Sciatic nerve (tissue), 2 donors: ENCODE data around the gene CACNG1. TPM values are rescaled to one million over a fixed set of nuclear protein-coding genes. Genes with fewer than 3 reads are reported as not detected.
"Not testable (repeated sequence)": the region's sequence is repeated elsewhere in the genome, so short reads cannot be mapped to it uniquely, and the experiment has no call there.

Experiments used
- ATAC-seq: fragments of 200-7000 bp; cut with Tn5 transposase; one replicate; pipeline ENCODE4 v1.9.1; 2020; ENCODE audit warnings: mild to moderate bottlenecking, moderate library complexity
- DNase-seq: peaks from one replicate; pipeline ENCODE4 v3.0.0-alpha.2; 2020; ENCODE audit warnings: low spot score
- intact Hi-C: fragments of 100-400 bp; cut with DNase I; formaldehyde crosslinking; loops from one replicate; pipeline ENCODE4 v1.14.2; 2022
- total RNA-seq: library from RNA; stranded (reverse); fragmentation: NEBNext Ultra II Directional; extraction: Animal tissue kit (Norgen Biotek cat#: 25700); gene quantifications from one replicate; pipeline ENCODE4 v1.2.1, GENCODE V29; 2021
- donor health status: DM: no; HTN: no; CAD: no.
- donor health status: DM: no; HTN: no; CAD: no.

Gene CACNG1
- total RNA-seq, 1 donor from 2014 or later = not detected

GRCh38 chr17:67098006-67098405 lies 53.7 kb downstream of the CACNG1 start:
- ATAC-seq (no peak), DNase-seq (no peak)
- intact Hi-C loops = no loop called here

DNA sequence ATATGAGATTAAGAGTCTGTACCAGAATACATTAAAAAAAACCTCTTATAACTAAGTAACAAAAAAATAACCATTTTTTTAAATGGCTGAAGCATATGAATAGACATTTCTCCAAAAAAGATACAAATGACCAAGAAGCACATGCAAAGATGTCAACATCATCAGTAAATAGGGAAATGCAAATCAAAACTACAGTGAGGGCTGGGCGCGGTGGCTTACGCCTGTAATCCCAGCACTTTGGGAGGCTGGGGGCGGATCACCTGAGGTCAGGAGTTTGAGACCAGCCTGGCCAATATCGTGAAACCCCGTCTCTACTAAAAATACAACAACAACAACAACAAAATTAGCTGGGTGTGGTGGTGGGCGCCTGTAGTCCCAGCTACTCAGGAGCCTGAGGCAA lies 60.3 kb downstream of the CACNG1 start:
- DNase-seq, ATAC-seq, intact Hi-C loops: not testable (repeated sequence)

DNA sequence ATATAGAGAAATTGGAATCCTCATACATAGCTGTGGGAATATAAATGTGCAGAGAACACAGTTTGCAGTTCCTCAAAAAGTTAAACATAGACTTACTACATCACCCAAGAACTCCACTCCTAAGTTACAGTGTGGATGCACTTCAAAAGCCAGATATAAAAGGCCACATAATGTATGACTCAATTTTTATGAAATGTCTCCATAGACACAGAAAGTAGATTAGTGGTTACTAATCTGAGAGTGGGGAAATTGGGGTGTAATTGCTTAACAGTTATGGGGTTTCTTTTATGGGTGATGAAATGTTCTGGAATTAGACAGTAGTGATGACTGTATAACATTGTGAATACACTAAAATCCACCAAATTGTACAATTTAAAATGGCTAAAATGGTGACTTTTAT lies 60.9 kb downstream of the CACNG1 start:
- no peak for ATAC-seq
- intact Hi-C loops = no loop called here

More for the DNA sequence above, 60.9 kb downstream of the CACNG1 start:
- DNase-seq = no peak

Other genes starting within 250 kb of the CACNG1 start
- not detected for gene CACNG5, start 209.4 kb upstream of the CACNG1 start, total RNA-seq
- gene CACNG4, start 79.8 kb upstream of the CACNG1 start, total RNA-seq = 0.36 TPM
- 86.0 TPM for gene HELZ, start 200.6 kb downstream of the CACNG1 start, total RNA-seq